ENCODE measurements around the gene EYA2.

- TF ChIP-seq EZH2 (IDR thresholded peaks at IDR 0.05), result no peak
- no peak for TF ChIP-seq POLR2AphosphoS5 (IDR thresholded peaks at IDR 0.05; ENCODE audit: borderline replicate concordance, low read depth, low read length)
These were observed 108.6 kb downstream of the EYA2 start for GRCh38 chr20:47003223-47003622.

All from SK-N-MC (cell line).